Measurements from ENCODE around the gene LYRM1.

DNA sequence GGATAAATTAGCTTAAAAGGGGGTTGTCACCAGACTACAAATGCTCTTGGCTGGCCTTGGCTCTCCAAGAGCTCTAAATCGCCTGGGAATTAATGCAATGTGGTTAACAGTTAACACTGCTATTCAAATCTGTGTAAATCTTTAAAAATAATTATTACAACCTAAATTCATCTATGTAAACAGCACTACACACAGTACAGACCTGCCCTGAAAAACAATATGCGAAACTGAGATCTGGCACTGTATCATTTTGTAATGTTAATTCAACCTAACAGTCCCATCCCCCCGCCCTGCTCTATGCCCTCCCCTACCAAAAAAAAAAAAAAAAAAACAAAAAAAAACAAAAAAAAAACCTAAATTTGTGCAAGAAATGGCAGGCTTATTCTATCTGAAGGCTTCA lies 41.3 kb upstream of the LYRM1 start:
- TF ChIP-seq SIRT6 (IDR thresholded peaks at IDR 0.05; ENCODE audit: low read length) (no peak), POLR2A (IDR thresholded peaks at IDR 0.05; ENCODE audit: control extremely low read depth in 1 of 2, low read depth in 2 of 2, low read length in 2 of 2) (no peak), EZH2 (IDR thresholded peaks at IDR 0.05; ENCODE audit: low read depth, low read length, severe bottlenecking) (no peak), RNF2 (IDR thresholded peaks at IDR 0.05; ENCODE audit: borderline replicate concordance, low read depth, low read length, missing control alignments, poor library complexity, severe bottlenecking) (no peak), RAD21 (IDR thresholded peaks at IDR 0.05 in 1 of 2, conservative IDR thresholded peaks at IDR 0.05 in 1 of 2; ENCODE audit: low read depth in 2 of 2, low read length in 2 of 2) (no peak), SP1 (IDR thresholded peaks at IDR 0.05; ENCODE audit: low read depth, low read length) (no peak), JUN (IDR thresholded peaks at IDR 0.05; ENCODE audit: low read depth, low read length) (no peak), EP300 (IDR thresholded peaks at IDR 0.05; ENCODE audit: borderline replicate concordance in 1 of 2, low read depth in 2 of 2, low read length in 2 of 2) (no peak)
- TF ChIP-seq, protein P1, sequence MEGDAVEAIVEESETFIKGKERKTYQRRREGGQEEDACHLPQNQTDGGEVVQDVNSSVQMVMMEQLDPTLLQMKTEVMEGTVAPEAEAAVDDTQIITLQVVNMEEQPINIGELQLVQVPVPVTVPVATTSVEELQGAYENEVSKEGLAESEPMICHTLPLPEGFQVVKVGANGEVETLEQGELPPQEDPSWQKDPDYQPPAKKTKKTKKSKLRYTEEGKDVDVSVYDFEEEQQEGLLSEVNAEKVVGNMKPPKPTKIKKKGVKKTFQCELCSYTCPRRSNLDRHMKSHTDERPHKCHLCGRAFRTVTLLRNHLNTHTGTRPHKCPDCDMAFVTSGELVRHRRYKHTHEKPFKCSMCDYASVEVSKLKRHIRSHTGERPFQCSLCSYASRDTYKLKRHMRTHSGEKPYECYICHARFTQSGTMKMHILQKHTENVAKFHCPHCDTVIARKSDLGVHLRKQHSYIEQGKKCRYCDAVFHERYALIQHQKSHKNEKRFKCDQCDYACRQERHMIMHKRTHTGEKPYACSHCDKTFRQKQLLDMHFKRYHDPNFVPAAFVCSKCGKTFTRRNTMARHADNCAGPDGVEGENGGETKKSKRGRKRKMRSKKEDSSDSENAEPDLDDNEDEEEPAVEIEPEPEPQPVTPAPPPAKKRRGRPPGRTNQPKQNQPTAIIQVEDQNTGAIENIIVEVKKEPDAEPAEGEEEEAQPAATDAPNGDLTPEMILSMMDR (IDR thresholded peaks at IDR 0.05; ENCODE audit: control extremely low read depth in 1 of 3, insufficient read depth in 1 of 3, low read depth in 1 of 3, low read length in 3 of 3) = no peak
- TF ChIP-seq, protein P2, sequence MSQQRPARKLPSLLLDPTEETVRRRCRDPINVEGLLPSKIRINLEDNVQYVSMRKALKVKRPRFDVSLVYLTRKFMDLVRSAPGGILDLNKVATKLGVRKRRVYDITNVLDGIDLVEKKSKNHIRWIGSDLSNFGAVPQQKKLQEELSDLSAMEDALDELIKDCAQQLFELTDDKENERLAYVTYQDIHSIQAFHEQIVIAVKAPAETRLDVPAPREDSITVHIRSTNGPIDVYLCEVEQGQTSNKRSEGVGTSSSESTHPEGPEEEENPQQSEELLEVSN (IDR thresholded peaks at IDR 0.05) = no peak
